ENCODE results near the gene KRTAP5-5.

DNA sequence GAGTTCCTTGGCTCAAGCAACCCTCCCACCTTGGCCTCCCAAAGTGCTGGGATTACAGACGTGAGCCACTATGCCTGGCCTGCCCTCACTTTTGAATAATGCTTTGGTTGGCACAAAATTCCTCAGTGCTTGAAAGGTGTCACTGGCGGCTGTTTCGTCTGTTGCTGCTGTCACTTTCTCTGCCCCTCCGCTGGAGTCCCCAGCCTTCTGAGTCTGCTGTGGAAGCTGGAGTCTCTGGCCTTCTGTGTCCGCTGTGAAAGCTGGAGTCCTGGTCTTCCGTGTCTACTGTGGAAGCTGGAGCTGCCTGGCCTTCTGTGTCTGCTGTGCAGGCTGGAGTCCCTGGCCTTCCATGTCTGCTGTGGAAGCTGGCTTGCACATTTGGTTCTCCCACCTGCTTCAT lies 39.6 kb upstream of the KRTAP5-5 start:
- TF ChIP-seq, protein P1, sequence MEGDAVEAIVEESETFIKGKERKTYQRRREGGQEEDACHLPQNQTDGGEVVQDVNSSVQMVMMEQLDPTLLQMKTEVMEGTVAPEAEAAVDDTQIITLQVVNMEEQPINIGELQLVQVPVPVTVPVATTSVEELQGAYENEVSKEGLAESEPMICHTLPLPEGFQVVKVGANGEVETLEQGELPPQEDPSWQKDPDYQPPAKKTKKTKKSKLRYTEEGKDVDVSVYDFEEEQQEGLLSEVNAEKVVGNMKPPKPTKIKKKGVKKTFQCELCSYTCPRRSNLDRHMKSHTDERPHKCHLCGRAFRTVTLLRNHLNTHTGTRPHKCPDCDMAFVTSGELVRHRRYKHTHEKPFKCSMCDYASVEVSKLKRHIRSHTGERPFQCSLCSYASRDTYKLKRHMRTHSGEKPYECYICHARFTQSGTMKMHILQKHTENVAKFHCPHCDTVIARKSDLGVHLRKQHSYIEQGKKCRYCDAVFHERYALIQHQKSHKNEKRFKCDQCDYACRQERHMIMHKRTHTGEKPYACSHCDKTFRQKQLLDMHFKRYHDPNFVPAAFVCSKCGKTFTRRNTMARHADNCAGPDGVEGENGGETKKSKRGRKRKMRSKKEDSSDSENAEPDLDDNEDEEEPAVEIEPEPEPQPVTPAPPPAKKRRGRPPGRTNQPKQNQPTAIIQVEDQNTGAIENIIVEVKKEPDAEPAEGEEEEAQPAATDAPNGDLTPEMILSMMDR (IDR thresholded peaks at IDR 0.05) = no peak
- TF ChIP-seq POLR2A (IDR thresholded peaks at IDR 0.05) (no peak), EP300 (IDR thresholded peaks at IDR 0.05) (no peak)

All from sigmoid colon (tissue), 4 donors.